IMR-90 (cell line): ENCODE data around the gene ABR. TPM values are rescaled to one million over a fixed set of nuclear protein-coding genes. Genes with fewer than 3 reads are reported as not detected.
A peak's percentile ranks its signal among the peaks of the same experiment; 100 is the strongest.

Experiments used
- ATAC-seq: fragments of 200-7000 bp; cut with Tn5 transposase; 2 replicates; pipeline ENCODE4 v1.9.1; 2020; ENCODE audit warnings: low read depth, mild to moderate bottlenecking, moderate library complexity
- BruUV-seq: library from RNA; stranded (reverse); fragments of 400-500 nt; replicated peaks from 2 replicates; lab custom pipeline; 2021; lab: Mats Ljungman, UMichigan
- CTCF ChIA-PET: fragments of 300-600 bp; formaldehyde crosslinking; extraction: SDS; loops from one replicate; lab custom pipeline; 2021; ENCODE audit warnings: antibody characterized with exemption; lab: Yijun Ruan, JAX
- POLR2A ChIA-PET: fragments of 300-600 bp; sonication (Branson Sonifier 250); formaldehyde crosslinking; loops from one replicate; lab custom pipeline; 2022; ENCODE audit warnings: antibody characterized with exemption; ENCODE audit not compliant: unreplicated experiment; lab: Charles Lee
- DNase-seq: peaks from one replicate; pipeline ENCODE4 v3.0.0; 2013
- H2AFZ ChIP-seq: replicated peaks from 2 replicates; pipeline ENCODE3; 2013; ENCODE audit warnings: low read length, mild to moderate bottlenecking; ENCODE audit not compliant: poor library complexity
- H2AK5ac ChIP-seq: 2 replicates; pipeline ENCODE4 v1.6.1; 2013; ENCODE audit warnings: low read depth, low read length, inconsistent platforms
- H2AK9ac ChIP-seq: replicated peaks from 2 replicates; pipeline ENCODE3; 2013; ENCODE audit warnings: mild to moderate bottlenecking, low read depth, low read length, moderate library complexity; ENCODE audit not compliant: poor library complexity
- H2BK120ac ChIP-seq: 2 replicates; pipeline ENCODE4 v1.6.1; 2013; ENCODE audit warnings: low read depth, low read length, inconsistent platforms
- H2BK15ac ChIP-seq: 3 replicates; pipeline ENCODE4 v1.6.1; 2013; ENCODE audit warnings: low read depth, low read length, inconsistent platforms
- H2BK20ac ChIP-seq: 2 replicates; pipeline ENCODE4 v1.6.1; 2013; ENCODE audit warnings: low read depth, mild to moderate bottlenecking, inconsistent platforms, low read length, moderate library complexity
- H2BK5ac ChIP-seq: 2 replicates; pipeline ENCODE4 v1.6.1; 2013; ENCODE audit warnings: mild to moderate bottlenecking, low read depth, low read length, inconsistent platforms; ENCODE audit not compliant: poor library complexity, severe bottlenecking
- H3K14ac ChIP-seq: replicated peaks from 2 replicates; pipeline ENCODE4 v1.6.1; 2013; ENCODE audit warnings: low read depth, low read length, inconsistent platforms
- H3K18ac ChIP-seq: 2 replicates; pipeline ENCODE4 v1.6.1; 2013; ENCODE audit warnings: low read depth, low read length, control low read depth
- H3K23ac ChIP-seq: 2 replicates; pipeline ENCODE4 v1.6.1; 2013; ENCODE audit warnings: low read depth, low read length, inconsistent platforms
- H3K27ac ChIP-seq: 2 replicates; pipeline ENCODE4 v1.5.1; 2013; ENCODE audit warnings: mild to moderate bottlenecking, control low read depth, low read length; ENCODE audit not compliant: insufficient read depth
- H3K27me3 ChIP-seq: 2 replicates; pipeline ENCODE4 v1.6.1; 2013; ENCODE audit warnings: low read length; ENCODE audit not compliant: control insufficient read depth, insufficient read depth
- H3K36me3 ChIP-seq: 2 replicates; pipeline ENCODE4 v1.6.1; 2013; ENCODE audit warnings: low read length, mixed read lengths; ENCODE audit not compliant: control insufficient read depth, insufficient read depth
- H3K4ac ChIP-seq: 2 replicates; pipeline ENCODE4 v1.6.1; 2013; ENCODE audit warnings: low read depth, low read length, inconsistent platforms
- H3K4me1 ChIP-seq: 2 replicates; pipeline ENCODE4 v1.6.1; 2013; ENCODE audit warnings: low read length, mixed read lengths; ENCODE audit not compliant: control insufficient read depth, insufficient read depth
- H3K4me2 ChIP-seq: 2 replicates; pipeline ENCODE4 v1.6.1; 2013; ENCODE audit warnings: low read depth, mild to moderate bottlenecking, control low read depth, low read length, moderate library complexity
- H3K4me3 ChIP-seq: 2 replicates; pipeline ENCODE4 v1.5.1; 2013; ENCODE audit warnings: low read depth, mild to moderate bottlenecking, control low read depth, low read length, moderate library complexity; ENCODE audit not compliant: insufficient read depth
- H3K56ac ChIP-seq: 2 replicates; pipeline ENCODE4 v1.6.1; 2013; ENCODE audit warnings: low read length, inconsistent platforms; ENCODE audit not compliant: insufficient read depth; ENCODE audit errors: extremely low read depth
- H3K79me1 ChIP-seq, 2 experiments: 2 replicates each; pipeline ENCODE4 v1.6.1; 2013; ENCODE audit warnings: low read length in 2 of 2, inconsistent platforms in 1 of 2, low read depth in 1 of 2
- H3K9ac ChIP-seq: 2 replicates; pipeline ENCODE4 v1.6.1; 2013; ENCODE audit warnings: low read depth, low read length, control low read depth
- H3K9me1 ChIP-seq: 2 replicates; pipeline ENCODE4 v1.6.1; 2013; ENCODE audit warnings: low read length, inconsistent platforms; ENCODE audit not compliant: insufficient read depth
- H3K9me3 ChIP-seq: 2 replicates; pipeline ENCODE4 v1.6.1; 2013; ENCODE audit warnings: low read length; ENCODE audit not compliant: control insufficient read depth, insufficient read depth
- H4K20me1 ChIP-seq: 2 replicates; pipeline ENCODE4 v1.6.1; 2013; ENCODE audit warnings: low read length, inconsistent platforms; ENCODE audit not compliant: insufficient read depth
- H4K5ac ChIP-seq: 2 replicates; pipeline ENCODE4 v1.6.1; 2013; ENCODE audit warnings: mild to moderate bottlenecking, low read depth, low read length, control low read depth
- H4K8ac ChIP-seq, 2 experiments: 2 replicates each; pipeline ENCODE4 v1.6.1; 2013; ENCODE audit warnings: low read depth in 2 of 2, low read length in 2 of 2, control low read depth in 1 of 2, inconsistent platforms in 1 of 2
- H4K91ac ChIP-seq: 2 replicates; pipeline ENCODE4 v1.6.1; 2013; ENCODE audit warnings: low read depth, low read length, inconsistent platforms; ENCODE audit not compliant: insufficient read depth
- RFX5 ChIP-seq: IDR thresholded peaks from 2 replicates; pipeline ENCODE4 v1.8.0; 2012; ENCODE audit warnings: low read depth, mild to moderate bottlenecking, low read length, moderate library complexity
- WGBS, 2 experiments: methylation state at CpG; one replicate each; pipeline versions ENCODE4 v1.1.5 to v1.1.7; 2013; ENCODE audit warnings: missing lambda C conversion rate in 2 of 2; ENCODE audit not compliant: insufficient read length in 1 of 2; ENCODE audit errors: extremely low coverage in 2 of 2; 5-methylcytosine and 5-hydroxymethylcytosine counted together
- dilution Hi-C: fragments of 300-500 bp; cut with HindIII; formaldehyde crosslinking; loops from one replicate; pipeline ENCODE4 v1.14.3; 2018; ENCODE audit warnings: low sequenced_read_pairs; ENCODE audit not compliant: unreplicated experiment
- in situ Hi-C: fragments of 300-500 bp; cut with MboI; formaldehyde crosslinking; loops from 3 replicates; pipeline ENCODE4 v1.14.3; 2019; ENCODE audit warnings: low sequenced_read_pairs, inconsistent platforms, mixed read lengths
- intact Hi-C: fragments of 100-400 bp; cut with micrococcal nuclease; formaldehyde crosslinking; loops from 2 replicates; pipeline ENCODE4 v1.10.0; 2022
- microRNA-seq, 2 experiments: library from miRNA; stranded (forward) in 1 of 2; unstranded in 1 of 2; fragments of 10-50 nt in 1 of 2; fragments of <30 nt in 1 of 2; gene quantifications in 1 of 2; microRNA quantifications in 1 of 2; one replicate each; pipeline versions ENCODE3 to v1.1.0; 2013 to 2020; ENCODE audit not compliant: insufficient read depth in 1 of 2, insufficient read length in 1 of 2, unreplicated experiment in 1 of 2
- polyA plus RNA-seq, 3 experiments: library from polyadenylated mRNA; depleted of rRNA; stranded (reverse); fragments of >200 nt; gene quantifications; 2 replicates each; pipeline ENCODE4 v1.2.3, GENCODE V29; 2012; ENCODE audit warnings: low replicate concordance in 1 of 3
- small RNA-seq, 5 experiments: library from RNA; depleted of rRNA; stranded (forward); fragments of <200 nt; gene quantifications; one replicate each; pipeline ENCODE3, GENCODE V24; 2012
- total RNA-seq: library from RNA; depleted of rRNA; stranded (reverse); fragments of >200 nt; gene quantifications from 2 replicates; pipeline ENCODE4 v1.2.3, GENCODE V29; 2012; rRNA removed

Gene ABR
- total and polyA plus RNA-seq, 2 of the 4 experiments (the other 2 are of a cell fraction): 28.3 to 79.7 TPM

DNA sequence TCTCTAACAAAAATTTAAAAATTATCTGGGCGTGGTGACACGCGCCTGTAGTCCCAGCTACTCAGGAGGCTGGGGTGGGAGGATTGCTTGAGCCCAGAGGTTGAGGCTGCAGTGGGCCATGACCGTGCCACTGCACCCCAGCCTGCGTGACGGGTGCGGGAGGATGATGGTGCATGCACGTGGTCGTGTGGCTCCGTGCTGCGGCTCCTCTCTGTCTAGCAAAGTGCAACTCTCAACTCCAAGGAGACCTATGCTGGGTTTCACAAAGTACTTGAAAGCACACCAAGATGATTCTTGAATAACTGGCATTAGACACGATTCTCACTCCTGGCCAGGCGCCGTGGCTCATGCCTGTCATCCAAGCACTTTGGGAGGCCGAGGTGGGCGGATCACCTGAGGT is 226.0 kb downstream of the ABR start:
- H3K23ac ChIP-seq: no peak overlapping the region
- no peak overlapping the region for H3K4me3 ChIP-seq
- CTCF ChIA-PET: no interaction called here
- no peak overlapping the region for H3K14ac ChIP-seq
- H3K4me1 ChIP-seq: peaks cover 28% of the 10 kb centered on the region
- no peaks in the 10 kb centered on the region for H3K9me3 ChIP-seq
- dilution Hi-C loops (no loop called here), in situ Hi-C loops (no loop called here), intact Hi-C loops (loop anchor here (1.0 kb wide), 1 partner anchor 20 kb away; no protein-coding TSS in a partner anchor)
- no peak overlapping the region for H2AFZ ChIP-seq
- H3K4ac ChIP-seq: peak overlapping the region; percentile 80
- H3K56ac ChIP-seq: no peak overlapping the region
- peak overlapping the region; percentile 28; the same call in 1 of the 2 replicates for H2BK120ac ChIP-seq
- H4K5ac ChIP-seq: no peak overlapping the region
- no peak overlapping the region; the same call in 1 of the 2 replicates for H2AK5ac ChIP-seq
- no peak for DNase-seq
- no peak for ATAC-seq
- peak overlapping the region; percentile 46; the same call in 1 of the 2 replicates for H2BK20ac ChIP-seq
- peaks cover 13% of the 10 kb centered on the region for H3K36me3 ChIP-seq
- H2AK9ac ChIP-seq: no peak overlapping the region
- WGBS, 2 experiments: 94% methylated on average over 10 of the region's 16 CpGs; no CpG with 5 or more reads in 1 of the 2 experiments
- no peak overlapping the region for H3K4me2 ChIP-seq
- no peaks in the 10 kb centered on the region for H3K27me3 ChIP-seq
- H3K9ac ChIP-seq: no peak overlapping the region
- no peak overlapping the region; the same call in 1 of the 2 replicates for H3K27ac ChIP-seq
- H4K20me1 ChIP-seq: peaks cover 45% of the 10 kb centered on the region
- POLR2A ChIA-PET: no interaction called here
- H4K91ac ChIP-seq: no peak overlapping the region
- H3K9me1 ChIP-seq: peaks cover 21% of the 10 kb centered on the region
- no peak for TF ChIP-seq RFX5
- H2BK5ac ChIP-seq: no peak overlapping the region
- 0 out of 4 replicates have a peak overlapping the region, but pooled peaks of 1 of the 2 experiments have one; percentile 6 for H4K8ac ChIP-seq
- H3K79me1 ChIP-seq: peaks cover 33 to 70% of the 10 kb centered on the region in 2 experiments
- no TSS peak for BruUV-seq
- no peak overlapping the region for H3K18ac ChIP-seq
- peak overlapping the region; percentile 0; the same call in 1 of the 3 replicates for H2BK15ac ChIP-seq

Small RNA genes within 50 kb of the gene (microRNA-seq; reads per million reads assigned to microRNA genes)
- not detected for gene AC016292.2 (ENCODE audit: insufficient read depth, insufficient read length)
- 0 reads per million in 2 experiments for gene MIR3183 (ENCODE audit: insufficient read depth in 1 of 2, insufficient read length in 1 of 2, unreplicated experiment in 1 of 2)
- not detected for gene RF00017 (ENCODE audit: insufficient read depth, insufficient read length)

Small RNA genes within 50 kb of the gene (small RNA-seq; reads per million reads assigned to genes)
- gene AC016292.2 (0 reads per million in 5 experiments), gene MIR3183 (0 to 0.65 (median 0) reads per million in 5 experiments), gene RF00017 (0 reads per million in 5 experiments)

Other genes starting within 250 kb of the ABR start
- 52.5 and 52.8 TPM in 2 replicates for gene NXN, start 200.2 kb downstream of the ABR start, total RNA-seq
- 116 and 120 TPM in 2 replicates for gene NXN, start 200.2 kb downstream of the ABR start, polyA plus RNA-seq (2012; rRNA removed)
- gene TIMM22, start 182.9 kb downstream of the ABR start, total RNA-seq: 12.7 and 14.4 TPM in 2 replicates
- 12.7 and 12.9 TPM in 2 replicates for gene TIMM22, start 182.9 kb downstream of the ABR start, polyA plus RNA-seq (2012; rRNA removed)
- gene BHLHA9, start 90.5 kb upstream of the ABR start, total RNA-seq: not detected in 2 replicates
- not detected in 2 replicates for gene BHLHA9, start 90.5 kb upstream of the ABR start, polyA plus RNA-seq (2012; rRNA removed)
- gene TRARG1, start 99.7 kb upstream of the ABR start, total RNA-seq: not detected in 2 replicates
- gene TRARG1, start 99.7 kb upstream of the ABR start, polyA plus RNA-seq (2012; rRNA removed): not detected in 2 replicates
- 358 and 964 TPM in 2 replicates for gene YWHAE, start 220.2 kb upstream of the ABR start, total RNA-seq
- 774 and 817 TPM in 2 replicates for gene YWHAE, start 220.2 kb upstream of the ABR start, polyA plus RNA-seq (2012; rRNA removed)